ENCODE results near the gene MNX1.
A peak's percentile ranks its signal among the peaks of the same experiment; 100 is the strongest.

The MNX1 gene

GRCh38 chr7:156999958-157000726 lies 10.3 kb downstream of the MNX1 start:
- 0 to 2% methylated on average over 4 to 10 of the region's 75 CpGs for WGBS, 2 experiments (ENCODE audit: insufficient coverage in 2 of 2)
- H3K4me1 ChIP-seq (ENCODE audit: control insufficient read depth, insufficient read depth, low read length, poor library complexity, severe bottlenecking) = peaks cover 18% of the 10 kb centered on the region
- no peaks in the 10 kb centered on the region for H3K9me3 ChIP-seq (ENCODE audit: control insufficient read depth, low read length)
- H3K4me3 ChIP-seq (ENCODE audit: extremely low read depth, insufficient read depth, low read length, poor library complexity, severe bottlenecking) = peak overlapping the region; percentile 18
- no peak overlapping the region for H3K27ac ChIP-seq (ENCODE audit: low read depth, low read length, severe bottlenecking)
- no peaks in the 10 kb centered on the region for H3K36me3 ChIP-seq (ENCODE audit: control insufficient read depth, insufficient read depth, low read length)

GRCh38 chr7:156998988-156999957 lies 11.2 kb downstream of the MNX1 start:
- 3 to 4% methylated on average over 47 to 51 of the region's 57 CpGs for WGBS, 2 experiments (ENCODE audit: insufficient coverage in 2 of 2)
- Histone ChIP-seq H3K36me3 (ENCODE audit: control insufficient read depth, insufficient read depth, low read length) (no peaks in the 10 kb centered on the region), H3K9me3 (ENCODE audit: control insufficient read depth, low read length) (no peaks in the 10 kb centered on the region), H3K4me1 (ENCODE audit: control insufficient read depth, insufficient read depth, low read length, poor library complexity, severe bottlenecking) (peaks cover 18% of the 10 kb centered on the region), H3K4me3 (ENCODE audit: extremely low read depth, insufficient read depth, low read length, poor library complexity, severe bottlenecking) (peak overlapping the region; percentile 18), H3K27ac (ENCODE audit: low read depth, low read length, severe bottlenecking) (no peak overlapping the region)

DNA sequence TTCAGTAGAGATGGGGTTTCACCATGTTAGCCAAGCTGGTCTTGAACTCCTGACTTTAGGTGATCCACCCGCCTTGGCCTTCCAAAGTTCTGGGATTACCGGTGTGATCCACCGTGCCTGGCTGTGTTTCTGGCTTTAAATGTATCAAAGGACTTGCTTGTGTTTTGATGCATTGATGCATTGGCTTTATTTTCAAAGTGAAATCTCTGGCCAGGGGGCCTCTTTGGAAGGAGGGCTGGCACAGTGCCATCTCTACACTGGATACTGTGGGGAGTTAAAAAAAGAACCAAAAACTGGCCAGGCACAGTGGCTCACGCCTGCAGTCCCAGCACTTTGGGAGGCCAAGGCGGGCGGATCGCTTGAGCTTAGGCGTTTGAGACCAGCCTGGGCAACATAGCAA lies 16.0 kb downstream of the MNX1 start:
- Histone ChIP-seq H3K9me3 (ENCODE audit: control insufficient read depth, low read length) (no peaks in the 10 kb centered on the region), H3K4me1 (ENCODE audit: control insufficient read depth, insufficient read depth, low read length, poor library complexity, severe bottlenecking) (no peaks in the 10 kb centered on the region), H3K4me3 (ENCODE audit: extremely low read depth, insufficient read depth, low read length, poor library complexity, severe bottlenecking) (no peak overlapping the region), H3K27ac (ENCODE audit: low read depth, low read length, severe bottlenecking) (no peak overlapping the region), H3K36me3 (ENCODE audit: control insufficient read depth, insufficient read depth, low read length) (no peaks in the 10 kb centered on the region)
- WGBS, 2 experiments (ENCODE audit: insufficient coverage in 2 of 2) = 92 to 94% methylated on average over 7 to 8 of the region's 8 CpGs

DNA sequence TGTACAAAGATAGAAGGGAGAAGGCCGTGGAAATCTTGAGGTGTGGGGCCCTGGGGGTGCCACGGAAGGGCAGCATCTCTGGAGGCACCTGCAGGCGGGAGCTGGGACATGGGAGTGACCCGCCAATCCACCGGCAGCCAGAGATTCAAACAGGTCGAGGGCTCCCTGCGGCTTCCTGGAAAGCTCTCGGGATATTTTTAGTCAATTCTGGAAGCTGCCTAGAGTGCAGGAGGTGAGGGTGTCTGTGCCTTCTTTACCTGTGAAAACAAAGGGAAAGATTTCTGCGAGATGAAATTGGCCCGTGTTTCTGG lies 16.6 kb downstream of the MNX1 start:
- no peak overlapping the region for H3K27ac ChIP-seq (ENCODE audit: low read depth, low read length, severe bottlenecking)
- H3K4me1 ChIP-seq (ENCODE audit: control insufficient read depth, insufficient read depth, low read length, poor library complexity, severe bottlenecking) = no peaks in the 10 kb centered on the region
- no peaks in the 10 kb centered on the region for H3K36me3 ChIP-seq (ENCODE audit: control insufficient read depth, insufficient read depth, low read length)
- WGBS, 2 experiments (ENCODE audit: insufficient coverage in 2 of 2) = 69 to 73% methylated on average over 8 to 9 of the region's 10 CpGs
- no peak overlapping the region for H3K4me3 ChIP-seq (ENCODE audit: extremely low read depth, insufficient read depth, low read length, poor library complexity, severe bottlenecking)
- no peaks in the 10 kb centered on the region for H3K9me3 ChIP-seq (ENCODE audit: control insufficient read depth, low read length)

GRCh38 chr7:156993021-156993924 lies 17.2 kb downstream of the MNX1 start:
- Histone ChIP-seq H3K36me3 (ENCODE audit: control insufficient read depth, insufficient read depth, low read length) (no peaks in the 10 kb centered on the region), H3K27ac (ENCODE audit: low read depth, low read length, severe bottlenecking) (no peak overlapping the region), H3K4me1 (ENCODE audit: control insufficient read depth, insufficient read depth, low read length, poor library complexity, severe bottlenecking) (no peaks in the 10 kb centered on the region), H3K9me3 (ENCODE audit: control insufficient read depth, low read length) (no peaks in the 10 kb centered on the region), H3K4me3 (ENCODE audit: extremely low read depth, insufficient read depth, low read length, poor library complexity, severe bottlenecking) (no peak overlapping the region)
- 74 to 80% methylated on average over 27 of the region's 32 CpGs for WGBS, 2 experiments (ENCODE audit: insufficient coverage in 2 of 2)

DNA sequence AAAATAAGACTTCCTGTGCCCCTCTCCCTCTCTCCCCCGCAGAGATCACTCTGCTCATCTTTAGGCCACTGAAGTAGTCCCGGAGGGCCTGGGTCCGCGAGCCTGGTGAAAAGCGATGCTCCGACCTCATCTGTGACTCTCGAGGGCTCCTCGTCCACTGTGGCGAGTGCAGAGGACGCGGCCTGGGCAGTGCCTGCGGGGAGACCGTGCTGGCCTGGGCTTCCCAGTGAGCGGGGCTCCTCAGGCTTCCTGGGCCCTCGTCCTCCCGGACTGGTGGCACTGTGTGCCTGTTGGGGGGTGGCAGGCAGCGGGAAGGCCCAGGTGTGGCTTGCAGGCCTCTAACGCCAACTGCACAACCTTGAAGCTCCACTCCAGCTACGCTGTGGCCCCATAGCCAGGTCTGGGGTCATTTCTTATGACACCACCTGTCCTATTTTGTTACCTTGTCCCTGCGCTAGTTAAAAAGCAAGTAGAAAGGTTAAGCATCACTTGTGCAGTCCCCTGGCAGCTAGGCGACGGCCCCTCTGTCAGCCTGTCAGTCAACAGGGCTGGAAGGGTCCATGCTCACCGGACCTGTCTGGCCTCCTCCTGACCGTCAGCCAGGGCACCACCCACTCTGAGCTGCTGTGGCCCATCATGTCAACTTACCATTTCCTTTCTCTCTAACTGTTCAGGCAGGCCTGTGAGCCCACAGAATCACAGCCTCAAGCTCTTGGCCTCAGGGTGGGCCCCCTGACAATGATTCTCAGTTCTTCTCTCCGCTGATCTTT lies 20.5 kb downstream of the MNX1 start:
- H3K4me1 ChIP-seq (ENCODE audit: control insufficient read depth, insufficient read depth, low read length, poor library complexity, severe bottlenecking) = no peaks in the 10 kb centered on the region
- H3K27ac ChIP-seq (ENCODE audit: low read depth, low read length, severe bottlenecking) = no peak overlapping the region
- H3K9me3 ChIP-seq (ENCODE audit: control insufficient read depth, low read length) = no peaks in the 10 kb centered on the region
- WGBS, 2 experiments (ENCODE audit: insufficient coverage in 2 of 2) = 91 to 93% methylated on average over 16 to 21 of the region's 25 CpGs
- no peaks in the 10 kb centered on the region for H3K36me3 ChIP-seq (ENCODE audit: control insufficient read depth, insufficient read depth, low read length)
- H3K4me3 ChIP-seq (ENCODE audit: extremely low read depth, insufficient read depth, low read length, poor library complexity, severe bottlenecking) = no peak overlapping the region

GRCh38 chr7:156988343-156989185 lies 21.9 kb downstream of the MNX1 start:
- Histone ChIP-seq H3K36me3 (ENCODE audit: control insufficient read depth, insufficient read depth, low read length) (no peaks in the 10 kb centered on the region), H3K4me3 (ENCODE audit: extremely low read depth, insufficient read depth, low read length, poor library complexity, severe bottlenecking) (no peak overlapping the region), H3K27ac (ENCODE audit: low read depth, low read length, severe bottlenecking) (no peak overlapping the region), H3K4me1 (ENCODE audit: control insufficient read depth, insufficient read depth, low read length, poor library complexity, severe bottlenecking) (no peaks in the 10 kb centered on the region), H3K9me3 (ENCODE audit: control insufficient read depth, low read length) (no peaks in the 10 kb centered on the region)
- WGBS, 2 experiments (ENCODE audit: insufficient coverage in 2 of 2) = 88 to 89% methylated on average over 24 to 27 of the region's 27 CpGs

- no peak overlapping the region for H3K27ac ChIP-seq (ENCODE audit: low read depth, low read length, severe bottlenecking)
- no peaks in the 10 kb centered on the region for H3K36me3 ChIP-seq (ENCODE audit: control insufficient read depth, insufficient read depth, low read length)
- H3K4me3 ChIP-seq (ENCODE audit: extremely low read depth, insufficient read depth, low read length, poor library complexity, severe bottlenecking) = no peak overlapping the region
- no peaks in the 10 kb centered on the region for H3K9me3 ChIP-seq (ENCODE audit: control insufficient read depth, low read length)
- 89 to 94% methylated on average over 6 to 8 of the region's 8 CpGs for WGBS, 2 experiments (ENCODE audit: insufficient coverage in 2 of 2)
- no peaks in the 10 kb centered on the region for H3K4me1 ChIP-seq (ENCODE audit: control insufficient read depth, insufficient read depth, low read length, poor library complexity, severe bottlenecking)
Observed at GRCh38 chr7:156986378-156986777, 24.1 kb downstream of the MNX1 start.

GRCh38 chr7:156985101-156985992 lies 25.1 kb downstream of the MNX1 start:
- Histone ChIP-seq H3K36me3 (ENCODE audit: control insufficient read depth, insufficient read depth, low read length) (no peaks in the 10 kb centered on the region), H3K9me3 (ENCODE audit: control insufficient read depth, low read length) (no peaks in the 10 kb centered on the region), H3K4me1 (ENCODE audit: control insufficient read depth, insufficient read depth, low read length, poor library complexity, severe bottlenecking) (no peaks in the 10 kb centered on the region), H3K27ac (ENCODE audit: low read depth, low read length, severe bottlenecking) (no peak overlapping the region), H3K4me3 (ENCODE audit: extremely low read depth, insufficient read depth, low read length, poor library complexity, severe bottlenecking) (no peak overlapping the region)
- WGBS, 2 experiments (ENCODE audit: insufficient coverage in 2 of 2) = 85 to 92% methylated on average over 28 to 29 of the region's 29 CpGs
